ENCODE data around the gene THAP10. TPM values are rescaled to one million over a fixed set of nuclear protein-coding genes. Genes with fewer than 3 reads are reported as not detected.

The THAP10 gene
- total and polyA plus RNA-seq, 4 donors, result 0.90 to 14.5 (median 1.4) TPM

- peaks cover 0 to 1% of the 10 kb centered on the region in 2 donors for H3K36me3 ChIP-seq (ENCODE audit: control insufficient read depth in 1 of 2, insufficient read depth in 2 of 2, low read length in 1 of 2)
- ATAC-seq (ENCODE audit: low FRiP score) (no peak), DNase-seq (no peak)
- 52 to 57% methylated on average over 9 of the region's 9 CpGs for WGBS, 2 donors
- no peaks in the 10 kb centered on the region for H3K9me3 ChIP-seq (ENCODE audit: control insufficient read depth, low read length)
- intact Hi-C loops (cut with DNase I), result no loop called here
- no peak overlapping the region for H3K4me3 ChIP-seq (ENCODE audit: low read length in 2 of 2)
- H3K27me3 ChIP-seq (ENCODE audit: control insufficient read depth in 1 of 2, insufficient read depth in 2 of 2, low read length in 1 of 2), result no peaks in the 10 kb centered on the region
- peak overlapping the region in 1 of 2 donors; percentile 79 for H3K27ac ChIP-seq (ENCODE audit: low read depth in 1 of 2, low read length in 2 of 2)
- H3K4me1 ChIP-seq (ENCODE audit: control insufficient read depth in 1 of 2, insufficient read depth in 2 of 2, low read length in 2 of 2), result peaks cover 2 to 8% of the 10 kb centered on the region in 2 donors
These were observed 58.1 kb downstream of the THAP10 start for GRCh38 chr15:70833861-70834765.

- no peak for ATAC-seq (ENCODE audit: low FRiP score)
- no peaks in the 10 kb centered on the region for H3K9me3 ChIP-seq (ENCODE audit: control insufficient read depth, low read length)
- peaks cover 2 to 8% of the 10 kb centered on the region in 2 donors for H3K4me1 ChIP-seq (ENCODE audit: control insufficient read depth in 1 of 2, insufficient read depth in 2 of 2, low read length in 2 of 2)
- intact Hi-C loops (cut with DNase I), result no loop called here
- no peak for DNase-seq
- H3K27ac ChIP-seq (ENCODE audit: low read depth in 1 of 2, low read length in 2 of 2), result no peak overlapping the region
- no peak overlapping the region for H3K4me3 ChIP-seq (ENCODE audit: low read length in 2 of 2)
- 91% methylated on average over 3 of the region's 3 CpGs for WGBS, 2 donors
- H3K36me3 ChIP-seq (ENCODE audit: control insufficient read depth in 1 of 2, insufficient read depth in 2 of 2, low read length in 1 of 2), result peaks cover 0 to 1% of the 10 kb centered on the region in 2 donors
- no peaks in the 10 kb centered on the region for H3K27me3 ChIP-seq (ENCODE audit: control insufficient read depth in 1 of 2, insufficient read depth in 2 of 2, low read length in 1 of 2)
These were observed 58.8 kb downstream of the THAP10 start for GRCh38 chr15:70833422-70833821.

DNA sequence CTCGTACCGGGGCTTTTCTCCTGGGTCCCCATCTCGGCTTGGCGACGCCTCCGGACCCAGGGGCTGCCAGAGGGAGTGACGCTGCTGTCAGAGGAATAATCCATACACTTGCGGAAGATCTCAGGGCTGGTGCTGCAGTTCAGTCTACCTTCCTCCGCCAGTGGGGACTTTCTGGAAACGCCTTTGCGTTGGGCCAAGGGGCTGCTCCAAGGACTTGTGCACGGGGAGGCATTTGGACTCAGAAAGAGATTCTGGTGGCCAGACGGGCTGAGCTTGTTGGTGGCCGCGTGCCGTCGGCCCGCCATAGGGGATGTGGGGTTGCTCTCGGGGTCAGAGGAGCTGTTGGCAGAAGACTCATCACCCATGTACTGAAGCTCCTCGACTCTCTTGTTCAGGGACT is 60.1 kb downstream of the THAP10 start:
- 92 to 96% methylated on average over 20 of the region's 20 CpGs for WGBS, 2 donors
- H3K27ac ChIP-seq (ENCODE audit: low read depth in 1 of 2, low read length in 2 of 2), result no peak overlapping the region
- peaks cover 0 to 1% of the 10 kb centered on the region in 2 donors for H3K36me3 ChIP-seq (ENCODE audit: control insufficient read depth in 1 of 2, insufficient read depth in 2 of 2, low read length in 1 of 2)
- no peak for ATAC-seq (ENCODE audit: low FRiP score)
- H3K27me3 ChIP-seq (ENCODE audit: control insufficient read depth in 1 of 2, insufficient read depth in 2 of 2, low read length in 1 of 2), result no peaks in the 10 kb centered on the region
- intact Hi-C loops (cut with DNase I), result no loop called here
- H3K4me3 ChIP-seq (ENCODE audit: low read length in 2 of 2), result no peak overlapping the region
- peaks cover 2 to 8% of the 10 kb centered on the region in 2 donors for H3K4me1 ChIP-seq (ENCODE audit: control insufficient read depth in 1 of 2, insufficient read depth in 2 of 2, low read length in 2 of 2)
- no peak for DNase-seq
- no peaks in the 10 kb centered on the region for H3K9me3 ChIP-seq (ENCODE audit: control insufficient read depth, low read length)

Other genes with a start within 250 kb of the THAP10 start
- gene UACA, start 128.9 kb downstream of the THAP10 start, total RNA-seq, result 100 to 1,000 TPM; 114 to 132 TPM
- 100 to 1,000 TPM in 1 of 2 donors, 10 to 100 TPM in 1; 59.6 to 185 TPM for gene UACA, start 128.9 kb downstream of the THAP10 start, polyA plus RNA-seq
- gene LARP6, start 38.3 kb downstream of the THAP10 start, total RNA-seq, result 10 to 100 TPM; 42.2 to 49.7 TPM
- gene LARP6, start 38.3 kb downstream of the THAP10 start, polyA plus RNA-seq, result 10 to 100 TPM; 31.2 to 73.3 TPM
- gene LRRC49, start 393 bp upstream of the THAP10 start, total RNA-seq, result 10 to 100 TPM; 11.0 to 15.2 TPM
- 10 to 100 TPM; 11.9 to 12.1 TPM for gene LRRC49, start 393 bp upstream of the THAP10 start, polyA plus RNA-seq
- gene THSD4, start 223.0 kb upstream of the THAP10 start, total RNA-seq, result 100 to 1,000 TPM in 1 of 2 donors, 10 to 100 TPM in 1; 53.8 to 143 TPM
- gene THSD4, start 223.0 kb upstream of the THAP10 start, polyA plus RNA-seq, result 1 to 10 TPM; 6.3 to 6.9 TPM

Data from aorta (tissue), 5 donors.